Measurements from ENCODE around the gene PLAAT3.
"Not testable (repeated sequence)": the region's sequence is repeated elsewhere in the genome, so short reads cannot be mapped to it uniquely, and the experiment has no call there.

The PLAAT3 gene

DNA sequence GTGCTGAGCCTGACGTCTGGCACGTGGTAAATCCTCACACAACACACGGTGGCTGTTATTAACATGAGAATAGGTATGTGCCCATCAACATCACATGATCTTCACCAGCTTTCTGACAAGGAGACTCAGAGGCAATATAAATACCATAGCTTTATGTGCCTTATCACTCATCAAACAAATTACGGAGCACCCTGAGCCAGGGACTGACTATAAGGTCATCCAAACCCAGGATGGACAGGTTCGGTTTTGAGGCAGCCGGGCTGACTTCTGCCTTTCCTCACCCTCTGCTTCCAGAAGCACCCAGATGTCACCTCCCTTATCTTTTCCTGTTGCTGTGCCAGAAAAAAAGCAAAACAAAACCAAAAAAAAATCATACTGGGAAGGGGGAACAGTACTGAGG lies 5.7 kb upstream of the PLAAT3 start:
- ChIA-PET POLR2A (interaction anchor here (0.6 kb wide), 1 partner anchor 119 kb away, joined by 3 read pairs; no protein-coding TSS in a partner anchor), CTCF (interaction anchor here (0.6 to 1.4 kb wide), 2 partner anchors 9 to 21 kb away, joined by 3 read pairs; no protein-coding TSS in a partner anchor)
- WGBS (ENCODE audit: insufficient coverage), result 73% methylated on average over 5 of the region's 6 CpGs
- no peaks in the 10 kb centered on the region for H3K9me3 ChIP-seq (ENCODE audit: control extremely low read depth in 1 of 5, control insufficient read depth in 4 of 5, insufficient read depth in 2 of 5, low read depth in 1 of 5, low read length in 4 of 5)
- H3K27me3 ChIP-seq (replicated peaks in 2 of 5; ENCODE audit: control insufficient read depth in 4 of 5, insufficient read depth in 5 of 5, low read length in 4 of 5), result peaks cover 0 to 10% (median 5%) of the 10 kb centered on the region in 5 experiments
- no peak for DNase-seq
- H3K4me3 ChIP-seq (ENCODE audit: control insufficient read depth in 1 of 7, extremely low read depth in 1 of 7, insufficient read depth in 4 of 7, low read depth in 2 of 7, low read length in 6 of 7), result no peak overlapping the region
- H3K27ac ChIP-seq (ENCODE audit: insufficient read depth in 1 of 2, low read depth in 1 of 2, low read length in 2 of 2, poor library complexity in 1 of 2, severe bottlenecking in 2 of 2), result no peak overlapping the region
- peaks cover 0 to 9% (median 0%) of the 10 kb centered on the region in 4 experiments for H3K4me1 ChIP-seq (ENCODE audit: control extremely low read depth in 1 of 4, control insufficient read depth in 4 of 4, insufficient read depth in 4 of 4, low read length in 3 of 4)
- no peaks in the 10 kb centered on the region for H3K36me3 ChIP-seq (ENCODE audit: control insufficient read depth in 4 of 4, insufficient read depth in 4 of 4, low read length in 3 of 4)

DNA sequence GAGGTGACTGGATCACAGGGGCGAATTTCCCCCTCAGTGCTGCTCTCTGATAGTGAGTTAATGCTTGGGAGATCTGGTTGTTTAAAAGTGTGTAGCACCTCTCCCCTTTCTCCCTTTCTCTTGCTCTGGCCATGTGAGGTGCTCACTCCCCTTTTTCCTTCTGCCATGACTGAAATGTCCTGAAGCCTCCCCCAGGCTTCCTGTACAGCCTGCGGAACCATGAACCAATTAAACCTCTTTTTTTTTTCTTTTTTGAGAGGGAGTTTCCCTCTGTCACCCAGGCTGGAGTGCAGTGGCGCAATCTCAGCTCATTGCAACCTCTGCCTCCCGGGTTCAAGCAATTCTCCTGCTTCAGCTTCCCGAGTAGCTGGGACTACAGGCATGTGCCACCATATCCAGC lies 3.5 kb upstream of the PLAAT3 start:
- WGBS (ENCODE audit: insufficient coverage), result 95% methylated on average over 3 of the region's 5 CpGs
- H3K9me3 ChIP-seq (ENCODE audit: control extremely low read depth in 1 of 5, control insufficient read depth in 4 of 5, insufficient read depth in 2 of 5, low read depth in 1 of 5, low read length in 4 of 5); H3K36me3 ChIP-seq (ENCODE audit: control insufficient read depth in 4 of 4, insufficient read depth in 4 of 4, low read length in 3 of 4); DNase-seq; H3K4me3 ChIP-seq (ENCODE audit: control insufficient read depth in 1 of 7, extremely low read depth in 1 of 7, insufficient read depth in 4 of 7, low read depth in 2 of 7, low read length in 6 of 7); POLR2A ChIA-PET; H3K27ac ChIP-seq (ENCODE audit: insufficient read depth in 1 of 2, low read depth in 1 of 2, low read length in 2 of 2, poor library complexity in 1 of 2, severe bottlenecking in 2 of 2): not testable (repeated sequence)
- CTCF ChIA-PET, result interaction anchor here (0.6 to 1.4 kb wide), 4 partner anchors 9 to 141 kb away, joined by 3 to 5 read pairs (median 3); no protein-coding TSS in a partner anchor
- H3K4me1 ChIP-seq (ENCODE audit: control extremely low read depth in 1 of 4, control insufficient read depth in 4 of 4, insufficient read depth in 4 of 4, low read length in 3 of 4), result peaks cover 0 to 22% (median 13%) of the 10 kb centered on the region in 4 experiments
- peaks cover 0 to 18% (median 6%) of the 10 kb centered on the region in 5 experiments for H3K27me3 ChIP-seq (replicated peaks in 2 of 5; ENCODE audit: control insufficient read depth in 4 of 5, insufficient read depth in 5 of 5, low read length in 4 of 5)

DNA sequence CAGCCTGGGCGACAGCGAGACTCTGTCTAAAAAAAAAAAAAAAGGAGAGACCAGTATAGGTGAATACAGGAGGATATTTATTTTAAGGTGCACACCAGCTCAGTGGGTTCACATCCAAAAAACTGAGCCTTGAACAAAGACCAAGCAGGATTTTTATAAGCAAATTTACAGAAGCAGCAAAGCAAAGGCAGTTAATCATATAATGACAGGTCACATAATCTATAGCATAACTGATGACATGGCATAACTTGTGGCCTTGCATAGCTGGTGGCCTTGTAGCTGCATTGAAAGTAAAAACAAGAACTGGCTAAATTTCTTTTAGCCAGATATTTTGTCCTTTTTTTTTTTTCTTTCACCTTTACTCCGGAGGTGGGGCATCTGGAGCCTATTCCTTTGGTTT lies 2.7 kb upstream of the PLAAT3 start:
- H3K4me1 ChIP-seq (ENCODE audit: control extremely low read depth in 1 of 4, control insufficient read depth in 4 of 4, insufficient read depth in 4 of 4, low read length in 3 of 4), result peaks cover 0 to 22% (median 13%) of the 10 kb centered on the region in 4 experiments
- no peaks in the 10 kb centered on the region for H3K36me3 ChIP-seq (ENCODE audit: control insufficient read depth in 4 of 4, insufficient read depth in 4 of 4, low read length in 3 of 4)
- WGBS (ENCODE audit: insufficient coverage), result no CpG with 5 or more reads among the region's 3 CpGs
- H3K27ac ChIP-seq (ENCODE audit: insufficient read depth in 1 of 2, low read depth in 1 of 2, low read length in 2 of 2, poor library complexity in 1 of 2, severe bottlenecking in 2 of 2), result no peak overlapping the region
- no peaks in the 10 kb centered on the region for H3K9me3 ChIP-seq (ENCODE audit: control extremely low read depth in 1 of 5, control insufficient read depth in 4 of 5, insufficient read depth in 2 of 5, low read depth in 1 of 5, low read length in 4 of 5)
- peaks cover 0 to 25% (median 10%) of the 10 kb centered on the region in 5 experiments for H3K27me3 ChIP-seq (replicated peaks in 2 of 5; ENCODE audit: control insufficient read depth in 4 of 5, insufficient read depth in 5 of 5, low read length in 4 of 5)
- no peak for DNase-seq
- no peak overlapping the region for H3K4me3 ChIP-seq (ENCODE audit: control insufficient read depth in 1 of 7, extremely low read depth in 1 of 7, insufficient read depth in 4 of 7, low read depth in 2 of 7, low read length in 6 of 7)
- POLR2A ChIA-PET, result no interaction called here
- CTCF ChIA-PET, result interaction anchor here (0.6 to 1.4 kb wide), 3 partner anchors 10 to 15 kb away, joined by 3 to 5 read pairs (median 3); no protein-coding TSS in a partner anchor

DNA sequence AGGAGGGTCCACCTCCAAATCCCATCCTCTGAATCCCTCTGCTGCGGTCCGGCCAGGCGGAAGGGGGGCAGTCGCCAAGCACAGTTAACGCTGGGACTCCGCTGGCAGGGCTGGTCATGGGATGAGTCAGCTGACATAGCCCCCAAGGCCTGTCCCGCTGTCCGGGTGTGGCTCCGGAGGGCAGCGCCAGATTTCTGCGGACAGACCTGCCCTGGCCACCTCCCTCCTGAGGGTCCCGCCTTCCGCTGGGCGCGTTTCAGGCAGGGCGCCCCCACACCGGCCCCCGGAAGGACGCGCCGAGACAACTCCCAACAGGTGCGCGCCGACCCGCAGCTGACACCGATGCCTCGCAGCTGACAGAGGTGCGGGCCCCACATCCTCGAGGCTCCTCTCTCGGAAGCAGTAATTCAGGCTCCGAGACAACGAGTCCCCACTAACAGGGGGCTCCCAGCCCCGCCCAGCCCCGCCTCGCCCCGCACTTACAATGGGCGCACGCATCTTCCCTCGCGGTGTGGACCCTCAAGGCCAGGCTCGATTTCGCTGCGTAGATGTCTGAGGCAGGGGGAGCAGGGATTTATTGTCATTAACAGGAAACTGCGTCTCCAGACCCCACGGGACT lies 607 bp downstream of the PLAAT3 start:
- CTCF ChIA-PET, result no interaction called here
- POLR2A ChIA-PET, result no interaction called here
- Histone ChIP-seq H3K4me1 (ENCODE audit: control extremely low read depth in 1 of 4, control insufficient read depth in 4 of 4, insufficient read depth in 4 of 4, low read length in 3 of 4) (peaks cover 0 to 14% (median 12%) of the 10 kb centered on the region in 4 experiments), H3K9me3 (ENCODE audit: control extremely low read depth in 1 of 5, control insufficient read depth in 4 of 5, insufficient read depth in 2 of 5, low read depth in 1 of 5, low read length in 4 of 5) (no peaks in the 10 kb centered on the region), H3K27ac (ENCODE audit: insufficient read depth in 1 of 2, low read depth in 1 of 2, low read length in 2 of 2, poor library complexity in 1 of 2, severe bottlenecking in 2 of 2) (no peak overlapping the region), H3K4me3 (ENCODE audit: control insufficient read depth in 1 of 7, extremely low read depth in 1 of 7, insufficient read depth in 4 of 7, low read depth in 2 of 7, low read length in 6 of 7) (peak overlapping the region; percentile 9 to 68 (median 59)), H3K36me3 (ENCODE audit: control insufficient read depth in 4 of 4, insufficient read depth in 4 of 4, low read length in 3 of 4) (no peaks in the 10 kb centered on the region), H3K27me3 (replicated peaks in 2 of 5; ENCODE audit: control insufficient read depth in 4 of 5, insufficient read depth in 5 of 5, low read length in 4 of 5) (peaks cover 0 to 35% (median 17%) of the 10 kb centered on the region in 5 experiments)
- WGBS (ENCODE audit: insufficient coverage), result under 1% methylated on average over 44 of the region's 45 CpGs
- peak in 2 of 3 donors; percentile 39 to 60 for DNase-seq

DNA sequence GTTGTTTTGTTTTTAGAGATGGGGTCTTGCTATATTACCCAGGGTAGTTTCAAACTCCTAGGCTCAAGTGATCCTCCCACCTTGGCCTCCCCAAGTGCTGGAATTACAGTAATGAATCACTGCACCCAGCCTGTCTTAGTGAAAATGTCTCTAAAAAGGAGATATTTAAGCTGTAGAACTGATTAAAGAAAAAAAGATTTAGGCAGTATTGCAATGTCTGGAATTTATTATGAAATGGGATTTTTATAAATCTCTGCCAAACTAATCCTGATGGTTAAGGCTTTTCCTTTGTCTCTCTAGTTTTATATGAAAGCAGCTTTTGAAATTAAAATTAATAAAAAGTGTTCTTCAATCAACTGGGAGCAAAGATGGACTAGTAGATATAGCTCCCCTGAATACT lies 2.1 kb downstream of the PLAAT3 start:
- Histone ChIP-seq H3K27ac (ENCODE audit: insufficient read depth in 1 of 2, low read depth in 1 of 2, low read length in 2 of 2, poor library complexity in 1 of 2, severe bottlenecking in 2 of 2) (no peak overlapping the region), H3K27me3 (replicated peaks in 2 of 5; ENCODE audit: control insufficient read depth in 4 of 5, insufficient read depth in 5 of 5, low read length in 4 of 5) (peaks cover 0 to 35% (median 20%) of the 10 kb centered on the region in 5 experiments), H3K36me3 (ENCODE audit: control insufficient read depth in 4 of 4, insufficient read depth in 4 of 4, low read length in 3 of 4) (no peaks in the 10 kb centered on the region), H3K4me1 (ENCODE audit: control extremely low read depth in 1 of 4, control insufficient read depth in 4 of 4, insufficient read depth in 4 of 4, low read length in 3 of 4) (peaks cover 0 to 14% (median 12%) of the 10 kb centered on the region in 4 experiments), H3K4me3 (ENCODE audit: control insufficient read depth in 1 of 7, extremely low read depth in 1 of 7, insufficient read depth in 4 of 7, low read depth in 2 of 7, low read length in 6 of 7) (no peak overlapping the region), H3K9me3 (ENCODE audit: control extremely low read depth in 1 of 5, control insufficient read depth in 4 of 5, insufficient read depth in 2 of 5, low read depth in 1 of 5, low read length in 4 of 5) (no peaks in the 10 kb centered on the region)
- POLR2A ChIA-PET, result no interaction called here
- no peak for DNase-seq
- CTCF ChIA-PET, result no interaction called here

DNA sequence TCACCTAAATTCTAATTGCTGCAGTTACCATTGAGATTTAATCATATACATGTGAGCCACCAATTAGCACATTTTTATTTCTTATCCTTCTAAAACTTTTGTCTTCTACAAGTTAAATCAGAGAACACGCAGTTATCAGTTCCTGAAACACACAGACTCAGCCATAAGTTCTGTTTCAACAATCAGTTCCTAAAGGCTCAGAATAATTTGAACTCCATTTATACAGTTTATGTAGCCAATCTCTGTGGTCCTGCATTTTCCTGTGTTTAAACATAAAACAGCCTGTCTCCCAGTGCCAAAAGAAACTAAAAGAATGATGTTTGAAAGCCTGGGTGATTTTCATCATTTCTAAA lies 2.9 kb downstream of the PLAAT3 start:
- no peak for DNase-seq
- Histone ChIP-seq H3K9me3 (ENCODE audit: control extremely low read depth in 1 of 5, control insufficient read depth in 4 of 5, insufficient read depth in 2 of 5, low read depth in 1 of 5, low read length in 4 of 5) (no peaks in the 10 kb centered on the region), H3K36me3 (ENCODE audit: control insufficient read depth in 4 of 4, insufficient read depth in 4 of 4, low read length in 3 of 4) (no peaks in the 10 kb centered on the region), H3K27ac (ENCODE audit: insufficient read depth in 1 of 2, low read depth in 1 of 2, low read length in 2 of 2, poor library complexity in 1 of 2, severe bottlenecking in 2 of 2) (no peak overlapping the region), H3K4me3 (ENCODE audit: control insufficient read depth in 1 of 7, extremely low read depth in 1 of 7, insufficient read depth in 4 of 7, low read depth in 2 of 7, low read length in 6 of 7) (no peak overlapping the region), H3K4me1 (ENCODE audit: control extremely low read depth in 1 of 4, control insufficient read depth in 4 of 4, insufficient read depth in 4 of 4, low read length in 3 of 4) (peaks cover 0 to 14% (median 12%) of the 10 kb centered on the region in 4 experiments), H3K27me3 (replicated peaks in 2 of 5; ENCODE audit: control insufficient read depth in 4 of 5, insufficient read depth in 5 of 5, low read length in 4 of 5) (peaks cover 0 to 35% (median 20%) of the 10 kb centered on the region in 5 experiments)
- POLR2A ChIA-PET, result no interaction called here
- CTCF ChIA-PET, result no interaction called here
- WGBS (ENCODE audit: insufficient coverage), result 50% methylated on average over 1 of the region's 1 CpG

DNA sequence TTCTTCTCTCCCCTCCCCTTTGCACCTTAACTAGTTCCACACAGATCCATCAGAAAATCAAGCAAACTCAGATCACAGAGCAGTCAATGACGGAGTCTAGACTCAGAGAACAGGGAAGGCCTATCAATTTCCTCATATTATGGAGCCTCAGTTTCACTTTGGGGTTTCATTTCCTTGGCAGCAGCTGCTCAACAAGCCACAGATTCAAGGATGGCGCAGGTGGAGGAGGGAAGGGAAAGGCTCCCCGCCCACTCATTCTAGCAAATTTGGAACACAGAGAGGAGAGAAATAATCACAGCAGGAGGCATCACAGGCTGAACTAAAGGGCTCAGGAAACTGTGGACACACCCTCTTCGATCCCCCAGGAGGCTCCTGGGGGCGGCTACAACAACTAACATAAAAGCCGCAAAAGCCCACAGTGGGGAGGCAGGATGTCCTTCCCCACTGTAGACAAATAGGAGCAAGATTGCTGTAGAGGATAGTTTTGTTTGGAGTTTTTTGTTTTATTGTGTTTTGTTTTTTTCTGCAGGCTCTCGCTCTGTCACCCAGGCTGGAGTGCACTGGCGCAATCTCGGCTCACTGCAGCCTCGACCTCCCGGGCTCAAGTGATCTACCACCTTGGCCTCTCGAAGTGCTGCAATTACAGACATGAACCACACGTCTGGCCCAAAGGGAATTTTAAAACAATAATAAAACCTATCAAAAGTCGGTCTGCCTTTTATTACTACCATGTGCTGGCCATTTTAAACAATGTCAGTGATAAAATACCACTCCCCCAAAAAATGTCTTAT lies 3.4 kb downstream of the PLAAT3 start:
- no peak for DNase-seq
- peaks cover 0 to 14% (median 12%) of the 10 kb centered on the region in 4 experiments for H3K4me1 ChIP-seq (ENCODE audit: control extremely low read depth in 1 of 4, control insufficient read depth in 4 of 4, insufficient read depth in 4 of 4, low read length in 3 of 4)
- CTCF ChIA-PET, result no interaction called here
- POLR2A ChIA-PET, result no interaction called here
- 72% methylated on average over 11 of the region's 14 CpGs for WGBS (ENCODE audit: insufficient coverage)
- H3K27me3 ChIP-seq (replicated peaks in 2 of 5; ENCODE audit: control insufficient read depth in 4 of 5, insufficient read depth in 5 of 5, low read length in 4 of 5), result peaks cover 0 to 35% (median 20%) of the 10 kb centered on the region in 5 experiments
- H3K27ac ChIP-seq (ENCODE audit: insufficient read depth in 1 of 2, low read depth in 1 of 2, low read length in 2 of 2, poor library complexity in 1 of 2, severe bottlenecking in 2 of 2), result no peak overlapping the region
- no peak overlapping the region for H3K4me3 ChIP-seq (ENCODE audit: control insufficient read depth in 1 of 7, extremely low read depth in 1 of 7, insufficient read depth in 4 of 7, low read depth in 2 of 7, low read length in 6 of 7)
- no peaks in the 10 kb centered on the region for H3K9me3 ChIP-seq (ENCODE audit: control extremely low read depth in 1 of 5, control insufficient read depth in 4 of 5, insufficient read depth in 2 of 5, low read depth in 1 of 5, low read length in 4 of 5)
- no peaks in the 10 kb centered on the region for H3K36me3 ChIP-seq (ENCODE audit: control insufficient read depth in 4 of 4, insufficient read depth in 4 of 4, low read length in 3 of 4)

Measured in common myeloid progenitor, CD34-positive (primary cell).